GM12892 (cell line): ENCODE measurements around the gene RBM12. TPM values are rescaled to one million over a fixed set of nuclear protein-coding genes. Genes with fewer than 3 reads are reported as not detected.
"Not testable (repeated sequence)": the region's sequence is repeated elsewhere in the genome, so short reads cannot be mapped to it uniquely, and the experiment has no call there.

Experiments used
- DNase-seq: peaks from one replicate; pipeline ENCODE4 v3.0.0; 2011; ENCODE audit not compliant: insufficient read length
- FAIRE-seq: peaks from 2 replicates; lab custom pipeline; 2011; peaks lifted over from hg19 to GRCh38; lab: Jason Lieb, UNC
- POLR2A ChIP-seq: IDR thresholded peaks from 2 replicates; pipeline ENCODE4 v1.6.1; 2011; ENCODE audit warnings: low read depth, low read length, control low read depth
- POLR2AphosphoS5 ChIP-seq: IDR thresholded peaks from 2 replicates; pipeline ENCODE4 v1.6.1; 2011; ENCODE audit warnings: low read depth, low read length, control low read depth
- TAF1 ChIP-seq: IDR thresholded peaks from 2 replicates; pipeline ENCODE4 v1.6.1; 2011; ENCODE audit warnings: low read depth, mild to moderate bottlenecking, control low read depth, low read length, borderline replicate concordance
- polyA plus RNA-seq: library from polyadenylated mRNA; unstranded; fragments of >200 nt; gene quantifications from one replicate; pipeline ENCODE4 v1.2.1, GENCODE V29; 2012; ENCODE audit warnings: missing spikeins, inconsistent platforms; ENCODE audit not compliant: missing spikeins

Gene RBM12
- 41.9 TPM for polyA plus RNA-seq

- TF ChIP-seq POLR2AphosphoS5 (peak; percentile 97), TAF1 (peak; percentile 95), POLR2A (peak; percentile 92)
- DNase-seq: peak; percentile 96
- peak; percentile 97 for FAIRE-seq
Measured at GRCh38 chr20:35664466-35665206, at the start of gene RBM12, which contains the start of gene CPNE1. Gene RBM12 (minus strand): TSS chr20:35664900. CDS start chr20:35655322, 9,578 bp downstream. Gene CPNE1 (minus strand): TSS chr20:35664900. CDS start chr20:35632923, 31,977 bp downstream.

GRCh38 chr20:35714127-35714526, 49.4 kb upstream of the RBM12 start:
- DNase-seq: no peak
- no peak for FAIRE-seq
- TF ChIP-seq TAF1: no peak
- TF ChIP-seq POLR2AphosphoS5: no peak
- no peak for TF ChIP-seq POLR2A

GRCh38 chr20:35713120-35713519, 48.4 kb upstream of the RBM12 start:
- not testable (repeated sequence) for DNase-seq, FAIRE-seq
- TF ChIP-seq POLR2AphosphoS5: peak; percentile 26; the same call in 1 of the 2 replicates

- FAIRE-seq (no peak), DNase-seq (no peak)
- no peak for TF ChIP-seq TAF1
Measured at GRCh38 chr20:35711588-35712209, 47.0 kb upstream of the RBM12 start.

GRCh38 chr20:35710884-35711587, 46.3 kb upstream of the RBM12 start:
- no peak for DNase-seq
- no peak for TF ChIP-seq POLR2A
- no peak for FAIRE-seq

GRCh38 chr20:35710039-35710438, 45.3 kb upstream of the RBM12 start:
- FAIRE-seq (no peak), DNase-seq (no peak)
- no peak for TF ChIP-seq TAF1
- 0 out of 2 replicates have a peak, but pooled peaks have one; percentile 19 for TF ChIP-seq POLR2AphosphoS5

GRCh38 chr20:35709259-35709658, 44.6 kb upstream of the RBM12 start:
- DNase-seq (no peak), FAIRE-seq (no peak)
- TF ChIP-seq POLR2A (peak; percentile 65), POLR2AphosphoS5 (peak; percentile 77), TAF1 (no peak)

- DNase-seq (no peak), FAIRE-seq (no peak)
- TF ChIP-seq POLR2AphosphoS5 (no peak), POLR2A (no peak), TAF1 (no peak)
Measured at GRCh38 chr20:35708502-35708901, 43.8 kb upstream of the RBM12 start.

- not testable (repeated sequence) for DNase-seq, FAIRE-seq
Measured at GRCh38 chr20:35706591-35707529, 42.2 kb upstream of the RBM12 start.

GRCh38 chr20:35705894-35706293, 41.2 kb upstream of the RBM12 start:
- not testable (repeated sequence) for FAIRE-seq, DNase-seq
- TF ChIP-seq POLR2A: peak; percentile 19; the same call in 1 of the 2 replicates

GRCh38 chr20:35704514-35705261, 40.0 kb upstream of the RBM12 start:
- DNase-seq (no peak), FAIRE-seq (no peak)
- TF ChIP-seq POLR2A (no peak), TAF1 (no peak), POLR2AphosphoS5 (peak; percentile 34; the same call in 1 of the 2 replicates)
